GM18502 (cell line): ENCODE data around the gene ZBTB46.
"Not testable (repeated sequence)": the region's sequence is repeated elsewhere in the genome, so short reads cannot be mapped to it uniquely, and the experiment has no call there.

Experiments
- ATAC-seq: cut with Tn5 transposase; IDR thresholded peaks from one replicate; pipeline ENCODE4 v1.9.1; 2021; ENCODE audit warnings: mild to moderate bottlenecking; ENCODE audit not compliant: unreplicated experiment, poor library complexity

ZBTB46 gene

GRCh38 chr20:63830841-63831588, at the start of gene ZBTB46:
Gene ZBTB46, minus strand, starts transcription at chr20:63831264. Its CDS starts 40,507 bp downstream, at chr20:63790757.
- peak; percentile 43 for ATAC-seq

- ATAC-seq = no peak
These were observed 48.0 kb upstream of the ZBTB46 start for GRCh38 chr20:63878899-63879663.

- no peak for ATAC-seq
These were observed 46.8 kb upstream of the ZBTB46 start for GRCh38 chr20:63877755-63878470.

GRCh38 chr20:63876489-63877036, 45.5 kb upstream of the ZBTB46 start:
- no peak for ATAC-seq

GRCh38 chr20:63874241-63874640, 43.2 kb upstream of the ZBTB46 start:
- not testable (repeated sequence) for ATAC-seq

- no peak for ATAC-seq
These were observed 42.5 kb upstream of the ZBTB46 start for GRCh38 chr20:63873477-63873971.

- ATAC-seq = no peak
These were observed 37.2 kb upstream of the ZBTB46 start for GRCh38 chr20:63868264-63868663.

- ATAC-seq = not testable (repeated sequence)
These were observed 36.0 kb upstream of the ZBTB46 start for GRCh38 chr20:63867042-63867441.

GRCh38 chr20:63864978-63865640, 34.0 kb upstream of the ZBTB46 start, which contains the start of gene TPD52L2:
Gene TPD52L2, plus strand, starts transcription at chr20:63865270. Its CDS starts 96 bp downstream, at chr20:63865366.
- peak; percentile 79 for ATAC-seq

GRCh38 chr20:63864545-63864977, 33.5 kb upstream of the ZBTB46 start:
- ATAC-seq = no peak

- ATAC-seq = peak; percentile 68
These were observed 32.9 kb upstream of the ZBTB46 start for GRCh38 chr20:63863798-63864544.

- no peak for ATAC-seq
These were observed 32.1 kb upstream of the ZBTB46 start for GRCh38 chr20:63863021-63863797.

GRCh38 chr20:63861981-63862901, 31.2 kb upstream of the ZBTB46 start:
- ATAC-seq = no peak

- ATAC-seq = no peak
These were observed 30.4 kb upstream of the ZBTB46 start, which contains the start of gene ABHD16B for GRCh38 chr20:63861365-63861934. Gene ABHD16B, plus strand, starts transcription at chr20:63861498. Its CDS starts 43 bp downstream, at chr20:63861541.

- no peak for ATAC-seq
These were observed 29.4 kb upstream of the ZBTB46 start for GRCh38 chr20:63860325-63861051.

- no peak for ATAC-seq
These were observed 28.2 kb upstream of the ZBTB46 start for GRCh38 chr20:63859166-63859699.
